B cell (primary cell): ENCODE results near the gene KCNQ1OT1.

ENCODE experiments used
- EZH2 ChIP-seq: IDR thresholded peaks from 2 replicates; pipeline ENCODE4 v1.6.1; 2012; ENCODE audit warnings: borderline replicate concordance, low read depth, mild to moderate bottlenecking, moderate library complexity, low read length; ENCODE audit not compliant: insufficient read depth, poor library complexity, severe bottlenecking
- TF ChIP-seq, protein P1 (sequence below): fragments of 200-600 bp; IDR thresholded peaks from one replicate; pipeline ENCODE4 v1.8.0; 2022; ENCODE audit warnings: antibody characterized with exemption, mild to moderate bottlenecking

DNA sequence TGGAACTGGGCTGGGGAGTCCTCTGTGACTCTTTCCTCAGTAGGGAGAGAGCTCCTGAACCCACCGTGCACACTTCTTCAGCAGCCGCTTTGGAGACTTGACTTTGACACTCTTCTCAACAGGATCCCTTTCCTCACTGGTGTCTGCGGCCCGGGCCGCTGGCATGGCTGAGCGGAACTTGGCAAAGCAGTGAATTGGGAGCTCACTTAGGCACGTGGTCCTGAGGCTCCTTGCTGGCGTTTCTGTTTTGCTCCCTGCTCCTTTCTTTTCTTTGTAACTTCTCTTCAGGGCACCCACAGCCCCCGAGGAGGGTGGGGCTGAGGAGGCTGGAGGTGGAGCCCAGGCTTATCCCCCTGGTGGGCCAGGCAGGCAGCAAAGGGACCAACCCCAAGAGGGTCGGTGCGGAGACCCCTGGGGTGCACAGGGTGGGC, 8.4 kb upstream of the KCNQ1OT1 start:
- TF ChIP-seq, protein P1, sequence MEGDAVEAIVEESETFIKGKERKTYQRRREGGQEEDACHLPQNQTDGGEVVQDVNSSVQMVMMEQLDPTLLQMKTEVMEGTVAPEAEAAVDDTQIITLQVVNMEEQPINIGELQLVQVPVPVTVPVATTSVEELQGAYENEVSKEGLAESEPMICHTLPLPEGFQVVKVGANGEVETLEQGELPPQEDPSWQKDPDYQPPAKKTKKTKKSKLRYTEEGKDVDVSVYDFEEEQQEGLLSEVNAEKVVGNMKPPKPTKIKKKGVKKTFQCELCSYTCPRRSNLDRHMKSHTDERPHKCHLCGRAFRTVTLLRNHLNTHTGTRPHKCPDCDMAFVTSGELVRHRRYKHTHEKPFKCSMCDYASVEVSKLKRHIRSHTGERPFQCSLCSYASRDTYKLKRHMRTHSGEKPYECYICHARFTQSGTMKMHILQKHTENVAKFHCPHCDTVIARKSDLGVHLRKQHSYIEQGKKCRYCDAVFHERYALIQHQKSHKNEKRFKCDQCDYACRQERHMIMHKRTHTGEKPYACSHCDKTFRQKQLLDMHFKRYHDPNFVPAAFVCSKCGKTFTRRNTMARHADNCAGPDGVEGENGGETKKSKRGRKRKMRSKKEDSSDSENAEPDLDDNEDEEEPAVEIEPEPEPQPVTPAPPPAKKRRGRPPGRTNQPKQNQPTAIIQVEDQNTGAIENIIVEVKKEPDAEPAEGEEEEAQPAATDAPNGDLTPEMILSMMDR: no peak
- TF ChIP-seq EZH2: no peak
